Measurements from ENCODE around the gene TTC28. TPM values are rescaled to one million over a fixed set of nuclear protein-coding genes. Genes with fewer than 3 reads are reported as not detected.

The TTC28 gene
- total RNA-seq, 2 experiments from 2014 or later, result 0.71 to 0.97 TPM

DNA sequence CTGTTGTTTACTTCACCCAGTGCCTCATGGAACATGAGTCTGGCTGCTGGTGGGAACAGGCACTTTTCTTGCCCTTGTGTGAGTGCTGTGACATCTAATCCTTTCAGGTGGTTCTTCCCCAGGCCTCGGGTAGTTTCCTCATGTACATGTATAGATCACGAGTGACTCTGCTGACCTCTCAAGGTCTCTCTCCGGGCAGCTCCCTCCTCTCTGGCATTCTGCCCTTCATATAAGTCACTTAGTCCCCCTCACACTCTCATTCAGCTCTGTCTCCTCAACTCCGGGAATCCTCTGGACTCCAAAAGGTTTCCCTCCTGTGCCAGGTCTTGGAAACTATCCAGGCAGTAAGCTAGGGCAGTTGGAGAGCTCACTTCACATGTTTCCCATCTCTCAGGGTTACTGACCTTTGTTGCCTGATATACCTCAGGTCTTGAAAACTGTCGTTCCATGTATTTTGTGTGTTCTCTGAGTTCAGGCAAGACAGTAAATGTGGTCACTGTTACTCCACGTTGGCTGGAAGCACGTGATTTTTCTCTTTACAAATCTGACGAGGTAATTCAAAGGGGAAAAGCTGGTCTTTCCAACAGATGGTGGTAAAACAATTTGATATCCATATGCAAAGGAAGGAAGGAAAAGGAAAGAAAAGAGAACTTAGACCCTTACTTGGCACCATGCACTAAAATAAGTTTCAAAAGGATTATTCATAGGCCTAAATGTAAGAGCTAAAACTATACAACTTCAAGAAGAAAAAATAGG is 720.1 kb downstream of the TTC28 start:
- H3K36me3 Mint-ChIP-seq, result no peaks in the 10 kb centered on the region
- H3K4me3 Mint-ChIP-seq, result no peak overlapping the region
- no peak for ATAC-seq (ENCODE audit: low read depth)
- no peak overlapping the region for H3K27ac Mint-ChIP-seq
- H3K9me3 Mint-ChIP-seq, result no peaks in the 10 kb centered on the region
- peaks cover 2% of the 10 kb centered on the region for H3K4me1 Mint-ChIP-seq
- no peak for DNase-seq
- H3K27me3 Mint-ChIP-seq, result no peaks in the 10 kb centered on the region
- POLR2A ChIA-PET, result interaction anchor here (1.5 kb wide), 1 partner anchor 40 kb away, joined by 3 read pairs; the partner anchor contains the start of gene PITPNB

DNA sequence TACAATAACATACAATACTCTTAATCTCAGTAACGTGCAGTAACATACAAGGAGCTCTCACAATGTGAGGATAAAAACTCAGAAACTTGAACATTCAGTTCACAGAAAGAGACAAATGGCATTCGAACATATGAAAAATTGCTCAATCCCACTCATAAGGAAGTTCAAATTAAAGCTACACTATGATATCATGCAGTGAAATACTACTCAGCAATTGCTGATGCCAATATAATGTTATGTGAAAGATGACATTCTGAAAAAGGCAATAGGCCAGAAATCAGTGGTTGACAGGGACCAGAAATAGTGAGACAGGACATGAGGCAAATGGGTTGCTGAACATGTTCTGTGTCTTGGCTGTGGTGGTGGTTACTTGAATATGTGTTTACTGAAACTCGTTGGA is 726.9 kb downstream of the TTC28 start:
- Mint-ChIP-seq H3K4me3 (no peak overlapping the region), H3K27me3 (no peaks in the 10 kb centered on the region), H3K4me1 (no peaks in the 10 kb centered on the region), H3K36me3 (peaks cover 3% of the 10 kb centered on the region), H3K27ac (no peak overlapping the region), H3K9me3 (no peaks in the 10 kb centered on the region)
- ATAC-seq (ENCODE audit: low read depth) (no peak), DNase-seq (no peak)
- POLR2A ChIA-PET, result no interaction called here

DNA sequence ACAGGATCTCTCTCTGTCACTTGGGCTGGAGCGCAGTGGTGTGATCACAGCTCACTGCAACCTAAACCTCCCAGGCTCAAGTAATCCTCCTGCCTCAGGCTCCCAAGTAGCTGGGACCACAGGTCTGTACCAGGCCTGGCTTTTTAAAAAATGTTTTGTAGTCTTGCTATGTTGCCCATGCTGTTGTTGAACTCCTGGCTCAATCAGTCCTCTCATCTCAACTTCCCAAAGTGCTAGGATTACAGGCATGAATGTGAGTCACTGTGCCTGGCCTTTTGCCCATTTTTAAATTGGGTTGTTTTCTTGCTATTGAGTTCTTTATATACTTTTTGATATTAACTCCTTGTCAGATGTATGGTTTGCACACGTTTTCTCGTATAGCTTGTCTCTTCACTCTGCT is 727.5 kb downstream of the TTC28 start:
- Mint-ChIP-seq H3K27ac (no peak overlapping the region), H3K27me3 (no peaks in the 10 kb centered on the region), H3K4me1 (no peaks in the 10 kb centered on the region), H3K4me3 (no peak overlapping the region), H3K9me3 (no peaks in the 10 kb centered on the region), H3K36me3 (peaks cover 3% of the 10 kb centered on the region)
- ATAC-seq (ENCODE audit: low read depth), result no peak
- POLR2A ChIA-PET, result no interaction called here
- DNase-seq, result no peak

DNA sequence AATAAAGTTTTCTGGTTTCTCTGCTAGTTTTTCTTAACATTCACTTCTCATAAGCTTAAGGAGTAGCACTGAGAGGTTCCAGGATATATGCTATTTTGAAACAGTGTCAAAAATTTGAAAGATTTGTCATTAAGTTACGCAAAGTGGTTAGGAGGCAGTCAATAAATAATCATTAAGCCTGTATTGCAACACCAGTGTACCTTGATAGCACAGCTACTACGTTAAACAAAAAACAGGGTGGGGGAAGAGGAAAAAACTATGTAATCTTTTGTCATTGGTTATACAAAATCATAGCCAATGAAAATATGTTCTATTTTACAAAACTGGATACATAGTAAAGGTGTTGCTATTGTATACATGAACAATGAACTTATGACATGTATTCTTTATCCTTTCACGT is 730.2 kb downstream of the TTC28 start:
- DNase-seq (no peak), ATAC-seq (ENCODE audit: low read depth) (no peak)
- H3K27ac Mint-ChIP-seq, result no peak overlapping the region
- H3K9me3 Mint-ChIP-seq, result no peaks in the 10 kb centered on the region
- peaks cover 3% of the 10 kb centered on the region for H3K36me3 Mint-ChIP-seq
- POLR2A ChIA-PET, result no interaction called here
- H3K27me3 Mint-ChIP-seq, result no peaks in the 10 kb centered on the region
- no peaks in the 10 kb centered on the region for H3K4me1 Mint-ChIP-seq
- no peak overlapping the region for H3K4me3 Mint-ChIP-seq

DNA sequence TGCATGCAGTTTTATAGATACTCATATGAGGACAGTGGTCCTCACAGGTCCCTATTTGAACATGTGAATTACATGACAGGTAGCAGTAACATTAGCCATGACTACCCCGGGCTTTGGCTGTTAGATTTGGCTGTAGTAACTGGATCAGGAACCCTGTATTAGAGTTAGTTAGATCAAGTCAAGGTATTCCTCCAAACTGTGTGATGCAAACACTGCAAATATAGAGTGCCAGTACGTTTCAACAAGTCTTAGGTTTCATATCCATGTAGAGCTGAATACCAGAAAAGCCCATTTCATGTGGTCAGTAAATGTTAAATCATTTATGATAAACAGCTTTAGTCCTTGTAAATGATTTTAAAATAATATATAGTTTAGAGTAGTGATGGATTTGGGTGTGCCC is 731.1 kb downstream of the TTC28 start:
- POLR2A ChIA-PET, result no interaction called here
- Mint-ChIP-seq H3K4me1 (no peaks in the 10 kb centered on the region), H3K36me3 (peaks cover 3% of the 10 kb centered on the region), H3K9me3 (no peaks in the 10 kb centered on the region), H3K4me3 (no peak overlapping the region), H3K27me3 (no peaks in the 10 kb centered on the region), H3K27ac (no peak overlapping the region)
- DNase-seq (no peak), ATAC-seq (ENCODE audit: low read depth) (no peak)

DNA sequence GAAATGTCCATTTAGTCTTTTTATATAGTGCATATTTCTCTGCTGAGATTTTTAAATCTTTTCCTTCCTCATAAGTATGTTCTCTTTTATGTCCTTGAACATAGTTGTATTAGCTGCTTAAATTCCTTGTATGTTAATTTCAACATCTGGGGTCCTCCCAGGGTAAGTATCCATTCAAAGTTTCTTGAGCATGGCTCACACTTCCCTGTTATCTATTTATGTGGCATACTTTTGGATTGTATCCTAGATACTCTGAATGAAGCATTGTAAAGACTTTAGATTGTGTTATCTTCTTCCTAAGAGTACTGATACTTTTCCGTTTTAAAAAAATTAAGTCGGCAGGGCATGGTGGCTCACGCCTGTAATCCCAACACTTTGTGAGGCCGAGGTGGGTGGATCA is 732.2 kb downstream of the TTC28 start:
- no peaks in the 10 kb centered on the region for H3K4me1 Mint-ChIP-seq
- ATAC-seq (ENCODE audit: low read depth) (no peak), DNase-seq (no peak)
- no peaks in the 10 kb centered on the region for H3K9me3 Mint-ChIP-seq
- H3K27me3 Mint-ChIP-seq, result no peaks in the 10 kb centered on the region
- peaks cover 3% of the 10 kb centered on the region for H3K36me3 Mint-ChIP-seq
- H3K27ac Mint-ChIP-seq, result no peak overlapping the region
- POLR2A ChIA-PET, result no interaction called here
- H3K4me3 Mint-ChIP-seq, result no peak overlapping the region

DNA sequence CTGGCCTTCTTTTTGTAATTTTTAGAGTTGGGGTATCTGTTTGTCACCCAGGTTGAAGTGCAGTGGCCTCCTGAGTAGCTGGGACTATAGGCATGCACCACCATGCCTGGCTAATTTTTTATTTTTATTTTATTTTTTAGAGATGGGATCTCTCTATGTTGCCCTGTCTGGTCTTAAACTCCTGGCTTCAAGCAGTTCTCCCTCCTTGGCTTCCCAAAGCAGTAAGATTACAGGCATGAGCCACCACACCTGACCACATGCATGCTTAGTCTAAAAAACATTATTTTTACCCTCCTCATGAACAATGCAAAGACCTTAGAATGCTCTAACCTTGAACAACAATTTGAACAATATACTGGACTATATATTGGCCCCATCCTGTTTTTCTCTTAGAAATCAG is 738.5 kb downstream of the TTC28 start:
- DNase-seq (no peak), ATAC-seq (ENCODE audit: low read depth) (no peak)
- H3K27ac Mint-ChIP-seq, result no peak overlapping the region
- H3K27me3 Mint-ChIP-seq, result no peaks in the 10 kb centered on the region
- no peak overlapping the region for H3K4me3 Mint-ChIP-seq
- POLR2A ChIA-PET, result no interaction called here
- H3K4me1 Mint-ChIP-seq, result no peaks in the 10 kb centered on the region
- H3K9me3 Mint-ChIP-seq, result no peaks in the 10 kb centered on the region
- peaks cover 4% of the 10 kb centered on the region for H3K36me3 Mint-ChIP-seq

DNA sequence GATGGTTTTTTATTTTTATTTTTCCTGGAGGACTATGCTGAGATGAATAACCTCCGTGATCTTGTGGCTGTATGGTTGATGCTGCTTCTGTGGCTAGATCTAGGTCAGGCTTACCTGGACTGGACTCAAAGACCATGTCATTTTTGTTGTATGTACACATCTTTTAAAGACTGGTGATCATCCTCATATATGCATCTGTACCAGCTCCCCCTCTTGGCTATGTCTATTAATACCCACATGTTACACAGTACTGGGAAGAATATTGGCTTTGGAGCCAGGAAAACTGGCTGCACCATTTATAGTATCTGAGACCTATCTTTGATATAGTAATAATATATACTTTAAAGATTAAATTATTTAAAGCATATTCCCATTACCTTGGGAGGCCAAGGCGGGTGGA is 742.2 kb downstream of the TTC28 start:
- H3K36me3 Mint-ChIP-seq, result peaks cover 13% of the 10 kb centered on the region
- DNase-seq (no peak), ATAC-seq (ENCODE audit: low read depth) (no peak)
- POLR2A ChIA-PET, result no interaction called here
- H3K9me3 Mint-ChIP-seq, result no peaks in the 10 kb centered on the region
- no peaks in the 10 kb centered on the region for H3K27me3 Mint-ChIP-seq
- H3K27ac Mint-ChIP-seq, result no peak overlapping the region
- H3K4me3 Mint-ChIP-seq, result no peak overlapping the region
- peaks cover 2% of the 10 kb centered on the region for H3K4me1 Mint-ChIP-seq

DNA sequence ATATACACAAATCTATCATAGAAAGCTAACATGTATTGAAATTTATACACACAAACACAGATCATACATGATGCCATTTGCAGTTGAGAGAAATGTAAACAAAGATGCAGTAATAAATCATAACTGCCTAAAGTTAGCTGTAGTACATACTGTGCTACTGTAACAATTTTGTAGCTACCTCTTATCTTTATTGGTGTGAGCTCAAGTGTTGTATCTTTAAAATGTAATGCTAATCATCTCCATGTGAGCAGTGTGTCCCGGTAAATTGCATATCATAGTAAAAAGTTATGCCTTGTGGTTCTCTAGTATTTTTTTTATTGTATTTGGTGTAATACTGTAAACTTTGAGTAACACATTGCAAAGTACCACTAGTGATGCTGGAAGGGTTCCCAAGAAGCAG is 743.7 kb downstream of the TTC28 start:
- no peak overlapping the region for H3K4me3 Mint-ChIP-seq
- POLR2A ChIA-PET, result no interaction called here
- no peak for DNase-seq

DNA sequence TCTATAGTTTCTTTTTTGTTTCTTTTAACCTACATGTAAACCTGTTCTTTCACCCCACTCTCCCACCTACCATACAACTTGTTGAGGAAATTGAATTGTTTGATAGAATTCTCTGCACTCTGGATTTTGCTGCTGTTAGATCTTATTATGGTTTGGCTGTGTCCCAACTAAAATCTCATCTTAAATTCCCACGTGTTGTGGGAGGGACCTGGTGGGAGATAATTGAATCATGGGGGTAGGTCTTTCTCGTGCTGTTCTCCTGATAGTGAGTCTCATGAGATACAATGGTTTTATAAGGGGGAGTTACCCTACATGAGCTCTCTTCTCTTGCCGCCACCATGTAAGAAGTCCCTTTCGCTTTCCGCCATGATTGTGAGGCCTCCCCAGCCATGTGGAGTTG is 745.6 kb downstream of the TTC28 start:
- ATAC-seq (ENCODE audit: low read depth) (no peak), DNase-seq (no peak)
- Mint-ChIP-seq H3K9me3 (no peaks in the 10 kb centered on the region), H3K4me3 (no peak overlapping the region), H3K27me3 (peaks cover 3% of the 10 kb centered on the region), H3K27ac (no peak overlapping the region), H3K36me3 (peaks cover 13% of the 10 kb centered on the region), H3K4me1 (peaks cover 3% of the 10 kb centered on the region)
- POLR2A ChIA-PET, result interaction anchor here (1.0 kb wide), 1 partner anchor 16 kb away, joined by 4 read pairs; the partner anchor contains the start of gene PITPNB

More for the DNA sequence above, 743.7 kb downstream of the TTC28 start:
- ATAC-seq (ENCODE audit: low read depth), result no peak
- peaks cover 12% of the 10 kb centered on the region for H3K36me3 Mint-ChIP-seq
- H3K27ac Mint-ChIP-seq, result no peak overlapping the region
- H3K4me1 Mint-ChIP-seq, result peaks cover 2% of the 10 kb centered on the region
- no peaks in the 10 kb centered on the region for H3K9me3 Mint-ChIP-seq
- no peaks in the 10 kb centered on the region for H3K27me3 Mint-ChIP-seq

DNA sequence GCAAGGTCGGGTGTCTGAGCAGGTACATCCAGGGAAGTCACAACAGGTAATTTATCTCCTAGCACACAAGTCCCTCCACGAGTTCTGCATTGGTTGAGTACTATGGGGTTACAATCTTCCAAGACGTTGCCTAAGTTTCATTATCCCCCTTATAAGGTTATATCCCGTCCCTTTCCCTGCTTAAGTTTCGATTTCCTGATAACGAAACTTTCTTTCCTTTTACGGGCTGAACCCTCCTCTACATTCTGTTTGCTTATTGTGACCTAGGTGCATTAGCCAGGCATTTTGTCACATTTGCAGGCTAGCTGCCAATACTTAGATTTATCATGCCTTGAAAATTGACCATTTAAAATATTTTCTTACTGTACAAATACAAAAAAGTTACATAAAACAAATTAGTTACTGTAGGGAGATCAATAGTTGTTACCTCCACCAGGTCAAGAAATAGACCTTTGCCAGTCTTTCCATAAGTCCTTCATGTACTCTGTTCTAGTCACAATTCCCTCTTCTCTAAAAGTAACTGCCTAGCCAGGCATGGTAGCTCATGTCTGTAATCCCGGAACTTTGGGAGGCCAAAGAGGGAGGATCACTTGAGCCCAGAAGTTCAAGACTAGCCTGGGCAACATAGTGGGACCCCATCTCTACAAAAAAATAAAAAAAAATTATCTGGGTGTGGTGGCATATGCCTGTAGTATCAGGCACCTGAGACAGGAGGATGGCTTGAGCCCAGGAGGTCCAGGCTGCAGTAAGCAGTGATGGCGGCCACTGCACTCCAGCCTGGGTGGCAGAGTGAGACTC is 746.3 kb downstream of the TTC28 start:
- Mint-ChIP-seq H3K4me1 (peaks cover 3% of the 10 kb centered on the region), H3K36me3 (peaks cover 12% of the 10 kb centered on the region)
- POLR2A ChIA-PET, result interaction anchor here (1.0 kb wide), 1 partner anchor 15 kb away, joined by 4 read pairs; the partner anchor contains the start of gene PITPNB

DNA sequence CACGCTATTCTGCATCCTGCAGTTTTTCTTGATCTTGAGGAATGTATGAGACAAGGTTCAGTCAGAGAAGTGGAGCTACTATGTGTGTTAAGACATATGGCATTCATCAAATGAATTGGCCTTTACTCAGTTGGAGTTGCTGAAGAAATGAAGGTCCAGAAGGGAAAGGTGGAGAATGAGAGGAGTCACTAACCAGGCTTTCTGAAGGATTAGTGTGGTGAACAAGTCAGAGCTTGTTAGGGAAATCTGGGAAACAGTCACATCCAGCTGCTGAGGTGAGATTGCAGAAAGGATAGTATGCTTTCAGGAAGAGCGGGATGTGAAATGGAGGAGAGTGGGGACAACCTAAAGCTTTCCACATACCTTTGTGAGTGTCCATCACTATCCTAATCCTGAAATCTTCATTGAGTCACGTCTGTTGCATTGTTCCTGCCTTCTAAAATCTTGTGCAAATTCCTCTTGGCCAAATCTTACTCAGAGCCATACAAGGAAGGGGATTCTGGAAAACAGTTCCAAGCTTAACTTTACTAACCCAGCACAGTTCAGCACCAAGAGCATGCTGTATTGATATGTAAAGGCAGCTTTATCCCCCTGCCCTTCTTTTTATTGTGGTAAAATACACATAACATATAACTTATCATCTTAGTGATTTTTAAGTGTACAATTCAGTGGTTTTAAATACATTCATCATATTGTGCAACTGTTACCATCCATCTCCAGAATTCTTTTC is 749.1 kb downstream of the TTC28 start:
- POLR2A ChIA-PET, result no interaction called here
- Mint-ChIP-seq H3K27ac (no peak overlapping the region), H3K27me3 (peaks cover 3% of the 10 kb centered on the region), H3K4me3 (no peak overlapping the region), H3K36me3 (peaks cover 16% of the 10 kb centered on the region), H3K9me3 (peaks cover 1% of the 10 kb centered on the region), H3K4me1 (peaks cover 10% of the 10 kb centered on the region)
- DNase-seq, result no peak
- no peak for ATAC-seq (ENCODE audit: low read depth)

More for the DNA sequence above, 746.3 kb downstream of the TTC28 start:
- H3K27ac Mint-ChIP-seq, result no peak overlapping the region
- no peaks in the 10 kb centered on the region for H3K9me3 Mint-ChIP-seq
- no peak for DNase-seq
- peaks cover 3% of the 10 kb centered on the region for H3K27me3 Mint-ChIP-seq
- no peak overlapping the region for H3K4me3 Mint-ChIP-seq
- ATAC-seq (ENCODE audit: low read depth), result no peak

Data from activated naive CD8-positive, alpha-beta T cell treated with anti-CD3 and anti-CD28 coated beads, Interleukin-2, amount 10 ng/mL, durations not matched to agents 7 days and 5 days (primary cell).